HCEC 1CT (cell line): ENCODE results near the gene UBASH3B.

ENCODE experiments used
- DNase-seq: peaks from one replicate; pipeline ENCODE4 v3.0.0-alpha.2; 2017

UBASH3B gene

GRCh38 chr11:122679466-122679865, 23.9 kb downstream of the UBASH3B start:
- DNase-seq: no peak

DNA sequence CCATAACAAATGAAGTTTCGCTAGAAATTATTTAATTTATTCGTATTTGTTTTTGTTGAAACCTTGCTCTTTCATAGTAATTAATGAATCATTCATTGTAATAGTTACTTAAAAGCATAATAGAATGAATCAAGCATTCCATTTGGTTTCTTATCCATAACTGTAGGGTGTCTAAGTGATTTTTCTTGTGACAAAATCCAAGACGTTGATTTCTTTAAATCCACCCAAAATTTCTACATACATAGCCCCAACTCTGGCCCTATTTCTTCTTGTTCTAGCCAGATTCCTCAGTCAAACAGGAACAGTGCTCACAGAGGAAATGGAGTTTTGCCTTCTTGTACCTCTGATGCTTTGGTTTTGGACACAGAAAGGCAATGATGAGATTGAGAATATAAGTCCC, 25.5 kb downstream of the UBASH3B start:
- DNase-seq: no peak

- DNase-seq: no peak
Observed at GRCh38 chr11:122681735-122682134, 26.2 kb downstream of the UBASH3B start.

GRCh38 chr11:122682464-122682863, 26.9 kb downstream of the UBASH3B start:
- no peak for DNase-seq

- DNase-seq: no peak
Observed at GRCh38 chr11:122685041-122685440, 29.5 kb downstream of the UBASH3B start.

DNA sequence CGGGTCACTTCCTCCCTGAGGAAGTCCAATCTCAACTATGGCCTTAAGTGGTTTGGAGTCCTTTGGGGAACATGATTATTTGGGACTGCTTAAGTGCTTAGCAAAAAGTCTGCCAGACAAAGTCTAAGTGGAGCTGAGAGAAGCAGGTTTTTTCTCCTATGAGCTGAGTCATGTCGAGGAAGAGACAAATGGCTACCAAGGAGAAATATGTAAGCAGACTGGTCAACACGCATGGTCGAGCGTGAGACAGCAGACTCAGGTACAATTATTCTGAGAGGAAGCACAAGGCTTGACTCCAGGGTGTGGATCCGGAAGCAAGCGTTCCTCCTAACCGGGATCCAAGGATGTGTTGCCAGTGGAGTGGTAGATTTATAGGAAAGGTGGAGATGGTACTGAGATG, 30.6 kb downstream of the UBASH3B start:
- no peak for DNase-seq

- DNase-seq: no peak
Observed at GRCh38 chr11:122690384-122690783, 34.9 kb downstream of the UBASH3B start.

GRCh38 chr11:122690801-122691548, 35.5 kb downstream of the UBASH3B start:
- DNase-seq: no peak

GRCh38 chr11:122691549-122692150, 36.1 kb downstream of the UBASH3B start:
- DNase-seq: no peak

DNA sequence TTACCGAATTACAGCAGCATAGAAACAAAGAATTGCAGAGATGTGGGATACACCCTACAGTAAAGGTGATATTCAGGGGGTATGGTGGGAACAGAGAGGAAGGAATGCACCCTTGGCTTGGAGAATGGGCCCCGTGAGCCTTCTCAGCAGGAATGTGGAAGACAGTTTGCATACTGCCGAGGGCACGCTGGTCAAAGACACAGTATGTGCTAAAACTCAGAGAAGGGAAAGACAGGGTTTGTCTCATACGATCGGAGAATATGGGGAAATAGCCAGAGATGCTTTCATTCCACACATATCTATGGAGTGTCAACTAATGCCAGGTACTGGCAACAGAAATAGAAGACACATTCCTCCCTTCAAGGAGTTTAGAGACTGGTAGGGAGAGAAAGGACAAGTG, 36.9 kb downstream of the UBASH3B start:
- no peak for DNase-seq

GRCh38 chr11:122695076-122695615, 39.6 kb downstream of the UBASH3B start:
- DNase-seq: no peak

DNA sequence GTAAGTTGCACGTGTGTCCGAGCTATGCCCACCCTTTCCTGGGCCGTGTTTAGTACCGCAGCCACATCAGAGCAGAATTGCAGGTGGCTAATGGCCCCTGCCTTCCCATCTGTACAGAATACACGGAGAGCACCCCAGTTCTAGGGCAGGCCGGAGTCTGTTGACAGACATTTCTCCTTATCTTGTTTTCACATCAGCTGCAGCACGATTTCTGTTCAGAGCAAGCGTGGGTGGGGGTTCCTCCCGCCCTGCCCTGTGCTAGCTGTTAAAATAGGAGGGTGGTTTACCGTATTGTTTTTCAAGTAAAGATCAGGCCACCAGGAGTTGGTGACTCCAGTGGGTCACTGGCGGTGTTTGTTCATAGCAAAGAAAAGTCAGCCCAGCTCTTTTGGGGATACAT, 41.1 kb downstream of the UBASH3B start:
- no peak for DNase-seq

- peak; percentile 65 for DNase-seq
Observed at GRCh38 chr11:122697636-122698167, 42.2 kb downstream of the UBASH3B start.

- DNase-seq: no peak
Observed at GRCh38 chr11:122698392-122698791, 42.9 kb downstream of the UBASH3B start.

- DNase-seq: no peak
Observed at GRCh38 chr11:122700666-122701065, 45.1 kb downstream of the UBASH3B start.

- no peak for DNase-seq
Observed at GRCh38 chr11:122701143-122701542, 45.6 kb downstream of the UBASH3B start.

DNA sequence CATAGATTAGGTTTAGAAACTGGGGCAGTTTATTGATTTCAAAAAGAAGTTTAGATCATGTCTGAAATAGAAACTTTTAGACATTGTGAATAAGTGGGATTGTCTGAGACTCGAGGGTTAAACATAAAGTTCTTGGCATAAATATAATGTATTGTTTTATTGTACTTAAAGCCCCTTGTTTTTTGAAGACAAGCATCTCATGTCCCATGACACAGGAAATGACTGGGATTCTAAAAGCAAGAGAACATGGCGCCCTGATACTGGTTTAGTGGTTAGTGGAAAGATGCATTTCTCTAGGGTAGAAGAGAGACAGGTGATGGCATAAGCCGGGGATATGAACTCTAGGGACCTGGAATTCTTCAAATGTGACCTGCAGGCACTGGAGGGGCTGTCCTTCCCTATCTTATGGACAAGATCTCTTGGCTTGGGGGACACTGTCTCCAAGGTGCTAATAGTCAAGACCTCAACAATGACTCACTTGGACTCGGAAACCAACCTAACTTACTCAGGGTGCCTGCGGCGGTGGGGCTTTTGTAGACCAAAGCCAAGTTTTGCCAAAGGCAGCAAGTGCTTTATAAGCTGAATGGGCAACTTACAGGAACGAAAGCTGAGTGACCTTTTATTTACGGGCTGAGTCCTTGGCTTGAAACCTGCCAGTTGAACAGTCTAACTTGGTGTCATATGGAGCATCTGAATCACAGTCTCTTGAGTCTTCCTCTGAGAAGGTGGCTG, 48.2 kb downstream of the UBASH3B start:
- DNase-seq: no peak

GRCh38 chr11:122705396-122705795, 49.9 kb downstream of the UBASH3B start:
- DNase-seq: no peak

GRCh38 chr11:122706291-122707088, 51.0 kb downstream of the UBASH3B start:
- peak; percentile 92 for DNase-seq

GRCh38 chr11:122707111-122707510, 51.6 kb downstream of the UBASH3B start:
- no peak for DNase-seq

GRCh38 chr11:122707901-122708300, 52.4 kb downstream of the UBASH3B start:
- no peak for DNase-seq

GRCh38 chr11:122709039-122709760, 53.7 kb downstream of the UBASH3B start:
- DNase-seq: peak; percentile 67
